Lower leg skin (tissue), 4 donors: ENCODE data around the gene C22orf15. TPM values are rescaled to one million over a fixed set of nuclear protein-coding genes. Genes with fewer than 3 reads are reported as not detected.

Source experiments
- DNase-seq, 2 donors: peaks; one replicate each; pipeline ENCODE4 v3.0.0-alpha.2; 2019; ENCODE audit warnings: low spot score in 2 of 2
- H3K4me3 ChIP-seq: fragments of 200-600 bp; sonication (generic); 2 replicates; pipeline ENCODE4 v1.5.1; 2017; ENCODE audit warnings: mild to moderate bottlenecking, low read depth; ENCODE audit not compliant: poor library complexity, severe bottlenecking
- CTCF ChIP-seq, 3 donors: fragments of 450-650 bp; IDR thresholded peaks; one replicate each; pipeline ENCODE4 v1.5.1; 2016; ENCODE audit warnings: antibody characterized with exemption in 3 of 3, mild to moderate bottlenecking in 3 of 3, moderate library complexity in 2 of 3
- POLR2A ChIP-seq, 2 donors: fragments of 450-650 bp; IDR thresholded peaks; one replicate each; pipeline ENCODE4 v1.6.1; 2016 to 2017; ENCODE audit warnings: antibody characterized with exemption in 2 of 2, mild to moderate bottlenecking in 1 of 2, moderate library complexity in 1 of 2
- WGBS, 2 donors: methylation state at CpG; one replicate each; pipeline ENCODE4 v1.1.5; 2018; 5-methylcytosine and 5-hydroxymethylcytosine counted together
- intact Hi-C: fragments of 100-400 bp; cut with DNase I; formaldehyde crosslinking; loops from one replicate; pipeline ENCODE4 v1.15.0; 2023; ENCODE audit warnings: low total_unique reads
- total RNA-seq, 4 donors: library from RNA; depleted of rRNA; stranded (reverse); fragments of >200 nt; gene quantifications; one replicate each; pipeline ENCODE4 v1.1.0, GENCODE V29; 2016

Gene C22orf15
- total RNA-seq, 4 donors from 2014 or later, result not detected

GRCh38 chr22:23777776-23778576, 15.2 kb downstream of the C22orf15 start:
- TF ChIP-seq POLR2A (IDR thresholded peaks at IDR 0.05) (no peak), CTCF (IDR thresholded peaks at IDR 0.05) (no peak)
- WGBS, 2 donors, result 81 to 82% methylated on average over 11 of the region's 11 CpGs
- DNase-seq, result no peak
- no peak overlapping the region for H3K4me3 ChIP-seq
- intact Hi-C loops, result no loop called here

GRCh38 chr22:23778577-23778900, 15.7 kb downstream of the C22orf15 start:
- no peak for DNase-seq
- WGBS, 2 donors, result 65 to 78% methylated on average over 3 of the region's 3 CpGs
- no peak overlapping the region for H3K4me3 ChIP-seq
- no peak for TF ChIP-seq POLR2A (IDR thresholded peaks at IDR 0.05)
- intact Hi-C loops, result no loop called here

GRCh38 chr22:23779083-23779482, 16.3 kb downstream of the C22orf15 start:
- intact Hi-C loops, result no loop called here
- TF ChIP-seq POLR2A (IDR thresholded peaks at IDR 0.05) (no peak), CTCF (IDR thresholded peaks at IDR 0.05) (no peak)
- no peak overlapping the region for H3K4me3 ChIP-seq
- 75 to 95% methylated on average over 6 to 15 of the region's 16 CpGs for WGBS, 2 donors
- DNase-seq, result no peak

- no peak overlapping the region for H3K4me3 ChIP-seq
- intact Hi-C loops, result no loop called here
- TF ChIP-seq POLR2A (IDR thresholded peaks at IDR 0.05), result no peak
- no peak for TF ChIP-seq CTCF (IDR thresholded peaks at IDR 0.05)
- WGBS, 2 donors, result 89 to 95% methylated on average over 5 of the region's 5 CpGs
- no peak for DNase-seq
Observed at GRCh38 chr22:23779731-23780130, 16.9 kb downstream of the C22orf15 start.

- H3K4me3 ChIP-seq, result no peak overlapping the region
- intact Hi-C loops, result no loop called here
- DNase-seq, result no peak
- WGBS, 2 donors, result 80 to 87% methylated on average over 20 of the region's 20 CpGs
- TF ChIP-seq POLR2A (IDR thresholded peaks at IDR 0.05) (no peak), CTCF (IDR thresholded peaks at IDR 0.05) (no peak)
Observed at GRCh38 chr22:23780146-23780748, 17.5 kb downstream of the C22orf15 start.

GRCh38 chr22:23781065-23781464, 18.3 kb downstream of the C22orf15 start:
- WGBS, 2 donors, result 73% methylated on average over 15 of the region's 15 CpGs
- H3K4me3 ChIP-seq, result no peak overlapping the region
- DNase-seq, result no peak
- intact Hi-C loops, result no loop called here
- TF ChIP-seq POLR2A (IDR thresholded peaks at IDR 0.05) (no peak), CTCF (IDR thresholded peaks at IDR 0.05) (no peak)
